Fibroblast of lung (primary cell): Measurements from ENCODE around the gene DEFB124.

ENCODE experiments used
- EZH2 ChIP-seq: IDR thresholded peaks from 2 replicates; pipeline ENCODE4 v1.5.1; 2012; ENCODE audit warnings: low read length, control low read depth, mild to moderate bottlenecking; ENCODE audit errors: missing control alignments
- TF ChIP-seq, protein P1 (sequence below), 2 donors: IDR thresholded peaks in 1 of 2; conservative IDR thresholded peaks in 1 of 2; 1 replicate in 1 of 2; 2 replicates in 1 of 2; pipeline ENCODE4 v1.5.1; 2011 to 2012; ENCODE audit warnings: low read length in 2 of 2, control low read depth in 1 of 2, inconsistent platforms in 1 of 2, low read depth in 1 of 2, mild to moderate bottlenecking in 1 of 2

DNA sequence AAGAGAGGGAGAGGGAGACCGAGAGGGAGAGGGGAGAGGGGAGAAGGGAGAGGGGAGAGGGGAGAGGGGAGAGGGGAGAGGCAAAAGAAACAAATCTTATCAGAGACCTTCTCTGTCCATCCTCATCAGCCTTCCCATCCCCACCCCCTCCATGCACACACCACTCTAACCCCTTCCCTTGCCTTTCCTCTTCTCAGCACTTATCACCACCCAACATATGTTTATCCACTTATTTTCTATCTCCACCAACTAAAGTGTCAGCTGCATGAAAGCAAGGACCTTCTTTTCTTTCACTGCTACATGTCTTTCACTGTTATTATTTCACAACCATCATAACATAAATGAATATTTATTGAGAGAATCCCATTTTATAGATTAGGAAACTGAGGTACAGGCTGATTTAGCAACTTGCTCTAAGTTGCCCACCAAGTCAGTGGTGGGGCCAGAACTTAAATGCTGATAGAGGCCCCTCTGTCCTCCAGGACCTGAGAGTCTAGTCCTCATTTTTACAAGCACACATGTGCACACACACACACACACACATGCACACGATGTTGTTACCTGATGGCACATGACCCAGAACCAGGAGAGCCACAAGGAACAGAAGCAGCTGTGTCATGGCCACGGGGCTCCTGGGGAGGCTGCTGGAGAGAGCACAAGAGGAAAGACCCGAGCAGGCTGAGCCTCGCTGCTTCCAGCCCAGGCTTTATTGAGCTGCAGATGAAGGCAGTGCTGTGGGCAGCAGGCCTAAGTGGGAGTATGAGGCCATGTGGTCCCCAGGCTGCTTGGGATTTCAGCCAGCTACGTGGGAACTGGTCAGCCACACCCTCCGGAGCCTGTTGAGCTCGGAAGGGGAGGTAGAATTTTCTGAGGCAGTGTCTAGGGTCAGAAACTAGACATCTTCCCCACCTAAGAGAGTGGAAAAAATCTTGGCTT is 2.3 kb downstream of the DEFB124 start:
- TF ChIP-seq, protein P1, sequence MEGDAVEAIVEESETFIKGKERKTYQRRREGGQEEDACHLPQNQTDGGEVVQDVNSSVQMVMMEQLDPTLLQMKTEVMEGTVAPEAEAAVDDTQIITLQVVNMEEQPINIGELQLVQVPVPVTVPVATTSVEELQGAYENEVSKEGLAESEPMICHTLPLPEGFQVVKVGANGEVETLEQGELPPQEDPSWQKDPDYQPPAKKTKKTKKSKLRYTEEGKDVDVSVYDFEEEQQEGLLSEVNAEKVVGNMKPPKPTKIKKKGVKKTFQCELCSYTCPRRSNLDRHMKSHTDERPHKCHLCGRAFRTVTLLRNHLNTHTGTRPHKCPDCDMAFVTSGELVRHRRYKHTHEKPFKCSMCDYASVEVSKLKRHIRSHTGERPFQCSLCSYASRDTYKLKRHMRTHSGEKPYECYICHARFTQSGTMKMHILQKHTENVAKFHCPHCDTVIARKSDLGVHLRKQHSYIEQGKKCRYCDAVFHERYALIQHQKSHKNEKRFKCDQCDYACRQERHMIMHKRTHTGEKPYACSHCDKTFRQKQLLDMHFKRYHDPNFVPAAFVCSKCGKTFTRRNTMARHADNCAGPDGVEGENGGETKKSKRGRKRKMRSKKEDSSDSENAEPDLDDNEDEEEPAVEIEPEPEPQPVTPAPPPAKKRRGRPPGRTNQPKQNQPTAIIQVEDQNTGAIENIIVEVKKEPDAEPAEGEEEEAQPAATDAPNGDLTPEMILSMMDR (conservative IDR thresholded peaks at IDR 0.05 in 1 of 2, IDR thresholded peaks at IDR 0.05 in 1 of 2; ENCODE audit: low read depth in 1 of 2, low read length in 2 of 2), result no peak
- TF ChIP-seq EZH2, result no peak
